Subcutaneous abdominal adipose tissue (tissue), 5 donors: ENCODE measurements around the gene AHR.

Source experiments
- H3K27ac ChIP-seq: one replicate; pipeline ENCODE4 v1.7.0; 2013; ENCODE audit warnings: low read depth, mild to moderate bottlenecking, inconsistent platforms, low read length, moderate library complexity
- H3K27me3 ChIP-seq, 5 donors: one replicate each; pipeline ENCODE4 v1.7.0; 2013; ENCODE audit warnings: low read length in 5 of 5, inconsistent platforms in 1 of 5; ENCODE audit not compliant: control insufficient read depth in 5 of 5, insufficient read depth in 4 of 5
- H3K36me3 ChIP-seq, 5 donors: one replicate each; pipeline ENCODE4 v1.7.0; 2013; ENCODE audit warnings: low read length in 5 of 5; ENCODE audit not compliant: control insufficient read depth in 5 of 5, insufficient read depth in 5 of 5
- H3K4me1 ChIP-seq, 5 donors: one replicate each; pipeline ENCODE4 v1.7.0; 2013; ENCODE audit warnings: low read length in 5 of 5, mild to moderate bottlenecking in 3 of 5, moderate library complexity in 1 of 5; ENCODE audit not compliant: control insufficient read depth in 5 of 5, insufficient read depth in 5 of 5
- H3K4me3 ChIP-seq, 5 donors: one replicate each; pipeline ENCODE4 v1.7.0; 2013; ENCODE audit warnings: low read length in 5 of 5, low read depth in 1 of 5
- H3K9ac ChIP-seq, 5 donors: one replicate each; pipeline ENCODE4 v1.7.0; 2013; ENCODE audit warnings: low read length in 5 of 5, mild to moderate bottlenecking in 4 of 5, moderate library complexity in 3 of 5
- H3K9me3 ChIP-seq, 5 donors: one replicate each; pipeline ENCODE4 v1.7.0; 2013; ENCODE audit warnings: low read length in 5 of 5; ENCODE audit not compliant: control insufficient read depth in 5 of 5
- donor health status: healthy.
- donor health status: healthy.
- donor health status: healthy.
- donor health status: healthy.
- donor health status: healthy.

AHR gene

DNA sequence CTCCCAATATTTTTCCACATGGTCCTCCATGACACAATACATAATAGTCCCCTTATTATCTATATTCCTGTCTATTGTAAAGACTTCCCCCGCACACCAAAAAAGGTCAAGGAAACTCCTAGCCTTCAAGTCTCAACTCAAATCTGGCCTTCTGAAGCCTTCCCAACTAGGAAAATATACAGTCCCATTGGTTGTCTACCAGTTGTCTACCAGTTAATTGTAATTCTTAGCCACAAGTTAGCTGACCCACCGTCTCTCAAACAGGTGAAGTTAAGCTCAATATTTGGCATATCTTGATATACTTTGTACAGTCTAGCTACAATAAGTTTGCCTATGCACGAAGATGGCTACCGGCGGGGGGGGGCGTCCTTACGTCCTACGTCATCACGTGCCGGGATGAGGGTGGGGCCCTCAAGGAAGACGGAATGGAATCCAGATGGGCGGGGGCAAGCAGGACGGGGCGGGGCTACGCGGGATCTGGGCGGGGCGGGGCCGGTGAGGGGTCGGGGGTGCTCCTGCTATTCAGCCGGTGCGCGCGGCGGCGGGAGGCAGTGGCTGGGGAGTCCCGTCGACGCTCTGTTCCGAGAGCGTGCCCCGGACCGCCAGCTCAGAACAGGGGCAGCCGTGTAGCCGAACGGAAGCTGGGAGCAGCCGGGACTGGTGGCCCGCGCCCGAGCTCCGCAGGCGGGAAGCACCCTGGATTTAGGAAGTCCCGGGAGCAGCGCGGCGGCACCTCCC, at the start of gene AHR:
Gene AHR, plus strand, starts transcription at position 551 of the 738 bp plus-strand sequence. CDS start 613 bp downstream, outside the sequence.
- H3K27me3 ChIP-seq, result no peaks in the 10 kb centered on the region
- peaks cover 0 to 22% (median 16%) of the 10 kb centered on the region in 5 donors for H3K4me1 ChIP-seq
- H3K27ac ChIP-seq, result peak within 1 kb of the TSS; percentile 80
- H3K9ac ChIP-seq, result peak within 1 kb of the TSS; percentile 57 to 94 (median 92)
- peak within 1 kb of the TSS; percentile 69 to 98 (median 95) for H3K4me3 ChIP-seq
- H3K9me3 ChIP-seq, result peaks cover 0 to 3% (median 0%) of the 10 kb centered on the region in 5 donors
- H3K36me3 ChIP-seq, result no peaks in the 10 kb centered on the region

DNA sequence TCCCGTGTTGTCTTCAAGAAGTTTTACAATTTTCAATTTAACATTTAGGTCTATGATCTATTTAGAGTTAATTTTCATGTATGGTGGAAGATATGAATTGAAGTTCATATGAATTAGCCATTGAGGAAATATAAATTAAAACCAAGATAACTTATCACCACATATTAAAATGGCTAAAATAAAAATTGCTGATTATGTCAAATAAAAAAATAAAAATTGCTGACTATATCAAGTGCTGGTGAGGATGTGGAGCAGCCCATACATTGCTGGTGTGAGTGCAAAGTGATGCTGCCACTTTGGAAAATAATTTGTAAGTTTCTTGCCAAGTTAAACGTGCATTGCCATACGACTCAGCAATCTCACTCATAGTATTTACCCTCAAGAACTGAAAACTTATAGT, 44.6 kb upstream of the AHR start:
- Histone ChIP-seq H3K36me3 (no peaks in the 10 kb centered on the region), H3K9ac (no peak overlapping the region), H3K9me3 (no peaks in the 10 kb centered on the region), H3K27me3 (no peaks in the 10 kb centered on the region), H3K4me1 (no peaks in the 10 kb centered on the region), H3K4me3 (no peak overlapping the region), H3K27ac (no peak overlapping the region)

GRCh38 chr7:17255926-17256325, 42.5 kb upstream of the AHR start:
- H3K27me3 ChIP-seq, result no peaks in the 10 kb centered on the region
- H3K4me1 ChIP-seq, result no peaks in the 10 kb centered on the region
- no peaks in the 10 kb centered on the region for H3K36me3 ChIP-seq
- H3K9ac ChIP-seq, result no peak overlapping the region
- no peak overlapping the region for H3K27ac ChIP-seq
- H3K9me3 ChIP-seq, result no peaks in the 10 kb centered on the region
- no peak overlapping the region for H3K4me3 ChIP-seq

- Histone ChIP-seq H3K9me3 (no peaks in the 10 kb centered on the region), H3K36me3 (no peaks in the 10 kb centered on the region), H3K27me3 (no peaks in the 10 kb centered on the region), H3K9ac (no peak overlapping the region), H3K4me3 (no peak overlapping the region), H3K4me1 (no peaks in the 10 kb centered on the region), H3K27ac (no peak overlapping the region)
These were observed 42.1 kb upstream of the AHR start for GRCh38 chr7:17256375-17256774.

- no peaks in the 10 kb centered on the region for H3K36me3 ChIP-seq
- no peaks in the 10 kb centered on the region for H3K27me3 ChIP-seq
- H3K4me1 ChIP-seq, result no peaks in the 10 kb centered on the region
- no peak overlapping the region for H3K9ac ChIP-seq
- peaks cover 15 to 43% (median 22%) of the 10 kb centered on the region in 5 donors for H3K9me3 ChIP-seq
- H3K27ac ChIP-seq, result no peak overlapping the region
- no peak overlapping the region for H3K4me3 ChIP-seq
These were observed 31.9 kb upstream of the AHR start for GRCh38 chr7:17266565-17266964.

- H3K9me3 ChIP-seq, result peaks cover 15 to 43% (median 26%) of the 10 kb centered on the region in 5 donors
- no peaks in the 10 kb centered on the region for H3K27me3 ChIP-seq
- no peak overlapping the region for H3K4me3 ChIP-seq
- no peaks in the 10 kb centered on the region for H3K36me3 ChIP-seq
- no peaks in the 10 kb centered on the region for H3K4me1 ChIP-seq
- H3K27ac ChIP-seq, result no peak overlapping the region
- no peak overlapping the region for H3K9ac ChIP-seq
These were observed 28.9 kb upstream of the AHR start for GRCh38 chr7:17269341-17270221.

DNA sequence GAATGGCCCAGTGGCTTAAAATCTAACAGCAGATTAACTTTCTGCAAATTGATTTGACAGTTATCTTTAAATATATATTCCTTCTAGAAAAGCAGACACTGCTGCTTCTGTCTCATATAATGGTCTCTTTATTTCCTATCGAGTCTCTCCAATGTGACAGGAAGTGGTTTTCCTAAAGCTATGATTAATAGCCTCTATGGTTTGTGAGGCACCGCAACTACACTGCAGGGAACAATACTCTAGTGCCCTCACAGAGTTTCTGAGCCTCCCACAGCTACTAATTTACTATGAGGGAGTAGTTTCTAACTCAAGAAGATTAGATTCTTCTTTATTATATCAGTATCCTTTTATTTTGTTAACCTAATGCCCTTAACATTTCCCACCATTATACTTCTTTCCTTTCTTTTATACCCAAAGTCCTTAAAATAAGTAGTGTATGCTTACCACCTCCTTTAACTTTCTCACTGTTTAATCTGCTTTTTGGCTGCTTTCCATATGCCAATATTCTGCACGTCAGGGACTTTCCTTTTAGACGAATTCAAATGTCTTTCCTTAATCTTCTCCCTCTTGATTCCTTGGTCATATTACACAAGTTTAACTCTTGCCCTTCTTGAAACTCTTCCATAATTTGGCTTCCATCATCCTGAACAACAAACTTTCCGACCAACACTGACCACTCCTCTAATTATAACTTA, 23.8 kb upstream of the AHR start:
- H3K4me3 ChIP-seq, result no peak overlapping the region
- no peaks in the 10 kb centered on the region for H3K27me3 ChIP-seq
- H3K4me1 ChIP-seq, result peaks cover 0 to 7% (median 6%) of the 10 kb centered on the region in 5 donors
- no peak overlapping the region for H3K27ac ChIP-seq
- no peak overlapping the region for H3K9ac ChIP-seq
- peaks cover 7 to 19% (median 13%) of the 10 kb centered on the region in 5 donors for H3K9me3 ChIP-seq
- no peaks in the 10 kb centered on the region for H3K36me3 ChIP-seq

DNA sequence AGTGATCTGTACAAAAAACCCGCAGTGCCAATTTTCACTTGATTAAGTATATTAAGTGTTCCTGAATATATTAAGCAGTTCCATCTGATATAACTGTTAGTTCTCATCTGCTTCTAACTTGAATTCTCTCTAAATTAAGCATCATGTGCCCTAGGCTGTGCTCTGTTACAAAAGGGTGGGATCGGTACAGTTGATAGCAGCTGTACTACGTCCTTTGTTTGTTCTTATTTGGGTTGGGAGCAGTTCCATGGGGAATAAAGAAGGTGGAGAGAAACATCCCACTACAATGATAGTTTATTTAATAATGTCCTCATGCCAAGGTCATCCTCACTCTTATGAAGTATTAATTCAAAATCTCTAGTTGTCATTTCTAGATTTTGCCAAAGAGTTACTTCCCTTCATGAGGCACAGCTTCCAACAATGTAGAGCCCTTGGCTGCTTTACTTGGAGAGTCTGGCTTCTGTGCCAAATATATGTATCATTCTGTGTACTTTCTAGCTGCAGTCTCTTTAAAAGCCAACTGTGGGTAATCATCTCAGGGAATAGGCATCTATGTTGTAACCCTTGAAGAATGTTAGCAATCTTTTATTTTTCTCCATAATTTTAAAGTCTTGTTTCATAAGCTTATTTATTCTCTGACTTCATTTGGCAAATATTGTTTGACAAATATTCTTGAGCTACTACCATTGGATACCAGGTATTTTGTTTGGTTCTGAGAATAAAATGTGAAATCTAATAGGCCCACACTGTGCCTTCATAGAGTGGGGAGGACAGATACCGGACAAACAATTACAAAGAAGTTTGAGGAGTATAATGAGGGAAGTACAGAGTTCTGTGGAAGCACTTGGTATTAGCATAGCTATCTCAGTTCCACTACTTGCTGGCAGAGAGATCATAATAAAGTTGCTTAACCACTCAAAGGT, 22.4 kb upstream of the AHR start:
- H3K36me3 ChIP-seq, result no peaks in the 10 kb centered on the region
- H3K4me3 ChIP-seq, result no peak overlapping the region
- H3K27me3 ChIP-seq, result no peaks in the 10 kb centered on the region
- peak overlapping the region; percentile 80 for H3K27ac ChIP-seq
- peaks cover 0 to 7% (median 0%) of the 10 kb centered on the region in 5 donors for H3K9me3 ChIP-seq
- no peak overlapping the region for H3K9ac ChIP-seq
- H3K4me1 ChIP-seq, result peaks cover 0 to 7% (median 6%) of the 10 kb centered on the region in 5 donors

DNA sequence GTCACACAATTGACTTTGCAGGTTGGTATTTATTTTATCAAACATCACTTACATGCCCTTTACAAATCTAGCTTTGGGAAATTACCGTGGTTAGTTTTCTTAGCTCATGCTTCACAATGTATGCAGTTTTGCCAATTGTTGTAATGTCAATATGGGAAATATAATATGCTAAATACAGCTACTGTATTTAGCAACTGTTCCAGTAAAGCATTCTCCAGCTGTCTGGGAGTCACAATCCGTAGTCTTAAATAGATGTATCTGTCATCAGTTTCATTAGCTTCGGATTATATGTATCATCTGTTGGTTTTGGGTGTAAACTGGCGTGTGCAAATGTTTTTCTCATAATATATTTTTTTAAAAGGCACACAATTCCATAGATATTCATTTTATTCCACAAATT, 19.4 kb upstream of the AHR start:
- Histone ChIP-seq H3K4me3 (no peak overlapping the region), H3K9ac (no peak overlapping the region), H3K9me3 (no peaks in the 10 kb centered on the region), H3K4me1 (peaks cover 0 to 7% (median 6%) of the 10 kb centered on the region in 5 donors), H3K36me3 (no peaks in the 10 kb centered on the region), H3K27ac (no peak overlapping the region), H3K27me3 (no peaks in the 10 kb centered on the region)
